ENCODE data around the gene PTX3.

PTX3 gene

GRCh38 chr3:157436583-157437291, at the start of gene PTX3:
PTX3 (plus strand) TSS chr3:157436850; CDS start chr3:157436934, 84 bp downstream.
- no peak for DNase-seq (ENCODE audit: low spot score)

GRCh38 chr3:157387708-157388435, 48.8 kb upstream of the PTX3 start:
- DNase-seq (ENCODE audit: low spot score) = no peak

GRCh38 chr3:157388976-157389375, 47.7 kb upstream of the PTX3 start:
- no peak for DNase-seq (ENCODE audit: low spot score)

- no peak for DNase-seq (ENCODE audit: low spot score)
Observed at GRCh38 chr3:157390713-157391515, 45.7 kb upstream of the PTX3 start.

GRCh38 chr3:157392104-157392503, 44.5 kb upstream of the PTX3 start:
- DNase-seq (ENCODE audit: low spot score) = no peak

- no peak for DNase-seq (ENCODE audit: low spot score)
Observed at GRCh38 chr3:157393113-157393512, 43.5 kb upstream of the PTX3 start.

- no peak for DNase-seq (ENCODE audit: low spot score)
Observed at GRCh38 chr3:157394411-157394810, 42.2 kb upstream of the PTX3 start.

- no peak for DNase-seq (ENCODE audit: low spot score)
Observed at GRCh38 chr3:157398598-157398997, 38.1 kb upstream of the PTX3 start.

GRCh38 chr3:157404381-157404780, 32.3 kb upstream of the PTX3 start:
- DNase-seq (ENCODE audit: low spot score) = no peak

- no peak for DNase-seq (ENCODE audit: low spot score)
Observed at GRCh38 chr3:157405457-157405856, 31.2 kb upstream of the PTX3 start.

GRCh38 chr3:157406394-157406793, 30.3 kb upstream of the PTX3 start:
- no peak for DNase-seq (ENCODE audit: low spot score)

- DNase-seq (ENCODE audit: low spot score) = no peak
Observed at GRCh38 chr3:157407769-157408168, 28.9 kb upstream of the PTX3 start.

- no peak for DNase-seq (ENCODE audit: low spot score)
Observed at GRCh38 chr3:157408499-157409149, 28.0 kb upstream of the PTX3 start.

GRCh38 chr3:157409516-157409915, 27.1 kb upstream of the PTX3 start:
- DNase-seq (ENCODE audit: low spot score) = no peak

- DNase-seq (ENCODE audit: low spot score) = no peak
Observed at GRCh38 chr3:157410945-157411344, 25.7 kb upstream of the PTX3 start.

GRCh38 chr3:157412323-157412855, 24.3 kb upstream of the PTX3 start:
- no peak for DNase-seq (ENCODE audit: low spot score)

- no peak for DNase-seq (ENCODE audit: low spot score)
Observed at GRCh38 chr3:157414861-157415260, 21.8 kb upstream of the PTX3 start.

GRCh38 chr3:157416347-157417087, 20.1 kb upstream of the PTX3 start:
- DNase-seq (ENCODE audit: low spot score) = no peak

GRCh38 chr3:157417247-157417646, 19.4 kb upstream of the PTX3 start:
- DNase-seq (ENCODE audit: low spot score) = no peak

GRCh38 chr3:157418104-157418503, 18.5 kb upstream of the PTX3 start:
- DNase-seq (ENCODE audit: low spot score) = no peak

- no peak for DNase-seq (ENCODE audit: low spot score)
Observed at GRCh38 chr3:157420606-157421130, 16.0 kb upstream of the PTX3 start.
